Measurements from ENCODE around the gene ATP8A2. TPM values are rescaled to one million over a fixed set of nuclear protein-coding genes. Genes with fewer than 3 reads are reported as not detected.

Gene ATP8A2
- total and polyA plus RNA-seq, 4 donors, result 0.01 to 0.08 (median 0.05) TPM; not detected in 1

DNA sequence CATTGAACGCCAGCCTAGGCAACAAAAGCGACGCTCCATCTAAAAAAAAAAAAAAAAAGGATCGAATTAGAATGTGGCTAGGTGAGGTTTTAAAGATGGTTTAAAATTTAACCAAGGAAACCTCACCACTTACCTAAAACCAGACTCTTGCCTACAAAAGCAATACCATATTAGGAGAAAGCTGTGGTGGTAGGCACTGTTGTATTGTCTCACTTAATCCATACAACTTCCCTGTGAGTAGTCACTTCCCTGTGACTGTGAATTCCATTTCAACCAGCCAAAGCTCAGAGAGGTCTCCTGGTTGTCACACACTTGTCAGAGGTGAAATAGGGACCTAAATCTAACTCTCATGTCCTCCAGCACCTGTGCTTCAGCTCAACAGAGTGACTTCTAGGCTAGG lies 664.6 kb downstream of the ATP8A2 start:
- Histone ChIP-seq H3K9ac (ENCODE audit: low read depth in 1 of 2, low read length in 2 of 2) (no peak overlapping the region), H3K27ac (ENCODE audit: low read depth in 1 of 2, low read length in 2 of 2) (no peak overlapping the region), H3K36me3 (ENCODE audit: control insufficient read depth in 4 of 4, insufficient read depth in 3 of 4, low read depth in 1 of 4, low read length in 3 of 4) (no peaks in the 10 kb centered on the region), H3K9me3 (ENCODE audit: control insufficient read depth in 4 of 4, low read length in 3 of 4) (no peaks in the 10 kb centered on the region), H3K4me3 (ENCODE audit: low read depth in 1 of 3, low read length in 3 of 3) (no peak overlapping the region), H3K4me1 (ENCODE audit: control insufficient read depth in 4 of 4, insufficient read depth in 4 of 4, low read length in 3 of 4) (no peaks in the 10 kb centered on the region), H3K27me3 (ENCODE audit: control insufficient read depth in 4 of 4, insufficient read depth in 4 of 4, low read length in 3 of 4) (peaks cover 0 to 2% (median 0%) of the 10 kb centered on the region in 4 donors)
- WGBS, result 75% methylated on average over 4 of the region's 4 CpGs
- DNase-seq (ENCODE audit: low spot score), result no peak
- TF ChIP-seq, protein P1, sequence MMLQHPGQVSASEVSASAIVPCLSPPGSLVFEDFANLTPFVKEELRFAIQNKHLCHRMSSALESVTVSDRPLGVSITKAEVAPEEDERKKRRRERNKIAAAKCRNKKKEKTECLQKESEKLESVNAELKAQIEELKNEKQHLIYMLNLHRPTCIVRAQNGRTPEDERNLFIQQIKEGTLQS (IDR thresholded peaks at IDR 0.05), result no peak
- TF ChIP-seq FOXA2 (IDR thresholded peaks at IDR 0.05) (no peak), GABPA (IDR thresholded peaks at IDR 0.05 in 1 of 2, conservative IDR thresholded peaks at IDR 0.05 in 1 of 2) (no peak), EGR1 (IDR thresholded peaks at IDR 0.05; ENCODE audit: low read depth in 2 of 2) (no peak), JUND (IDR thresholded peaks at IDR 0.05) (no peak)
- TF ChIP-seq, protein P2, sequence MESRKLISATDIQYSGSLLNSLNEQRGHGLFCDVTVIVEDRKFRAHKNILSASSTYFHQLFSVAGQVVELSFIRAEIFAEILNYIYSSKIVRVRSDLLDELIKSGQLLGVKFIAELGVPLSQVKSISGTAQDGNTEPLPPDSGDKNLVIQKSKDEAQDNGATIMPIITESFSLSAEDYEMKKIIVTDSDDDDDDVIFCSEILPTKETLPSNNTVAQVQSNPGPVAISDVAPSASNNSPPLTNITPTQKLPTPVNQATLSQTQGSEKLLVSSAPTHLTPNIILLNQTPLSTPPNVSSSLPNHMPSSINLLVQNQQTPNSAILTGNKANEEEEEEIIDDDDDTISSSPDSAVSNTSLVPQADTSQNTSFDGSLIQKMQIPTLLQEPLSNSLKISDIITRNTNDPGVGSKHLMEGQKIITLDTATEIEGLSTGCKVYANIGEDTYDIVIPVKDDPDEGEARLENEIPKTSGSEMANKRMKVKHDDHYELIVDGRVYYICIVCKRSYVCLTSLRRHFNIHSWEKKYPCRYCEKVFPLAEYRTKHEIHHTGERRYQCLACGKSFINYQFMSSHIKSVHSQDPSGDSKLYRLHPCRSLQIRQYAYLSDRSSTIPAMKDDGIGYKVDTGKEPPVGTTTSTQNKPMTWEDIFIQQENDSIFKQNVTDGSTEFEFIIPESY (IDR thresholded peaks at IDR 0.05), result no peak
- TF ChIP-seq, protein P3, sequence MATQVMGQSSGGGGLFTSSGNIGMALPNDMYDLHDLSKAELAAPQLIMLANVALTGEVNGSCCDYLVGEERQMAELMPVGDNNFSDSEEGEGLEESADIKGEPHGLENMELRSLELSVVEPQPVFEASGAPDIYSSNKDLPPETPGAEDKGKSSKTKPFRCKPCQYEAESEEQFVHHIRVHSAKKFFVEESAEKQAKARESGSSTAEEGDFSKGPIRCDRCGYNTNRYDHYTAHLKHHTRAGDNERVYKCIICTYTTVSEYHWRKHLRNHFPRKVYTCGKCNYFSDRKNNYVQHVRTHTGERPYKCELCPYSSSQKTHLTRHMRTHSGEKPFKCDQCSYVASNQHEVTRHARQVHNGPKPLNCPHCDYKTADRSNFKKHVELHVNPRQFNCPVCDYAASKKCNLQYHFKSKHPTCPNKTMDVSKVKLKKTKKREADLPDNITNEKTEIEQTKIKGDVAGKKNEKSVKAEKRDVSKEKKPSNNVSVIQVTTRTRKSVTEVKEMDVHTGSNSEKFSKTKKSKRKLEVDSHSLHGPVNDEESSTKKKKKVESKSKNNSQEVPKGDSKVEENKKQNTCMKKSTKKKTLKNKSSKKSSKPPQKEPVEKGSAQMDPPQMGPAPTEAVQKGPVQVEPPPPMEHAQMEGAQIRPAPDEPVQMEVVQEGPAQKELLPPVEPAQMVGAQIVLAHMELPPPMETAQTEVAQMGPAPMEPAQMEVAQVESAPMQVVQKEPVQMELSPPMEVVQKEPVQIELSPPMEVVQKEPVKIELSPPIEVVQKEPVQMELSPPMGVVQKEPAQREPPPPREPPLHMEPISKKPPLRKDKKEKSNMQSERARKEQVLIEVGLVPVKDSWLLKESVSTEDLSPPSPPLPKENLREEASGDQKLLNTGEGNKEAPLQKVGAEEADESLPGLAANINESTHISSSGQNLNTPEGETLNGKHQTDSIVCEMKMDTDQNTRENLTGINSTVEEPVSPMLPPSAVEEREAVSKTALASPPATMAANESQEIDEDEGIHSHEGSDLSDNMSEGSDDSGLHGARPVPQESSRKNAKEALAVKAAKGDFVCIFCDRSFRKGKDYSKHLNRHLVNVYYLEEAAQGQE (IDR thresholded peaks at IDR 0.05), result no peak

DNA sequence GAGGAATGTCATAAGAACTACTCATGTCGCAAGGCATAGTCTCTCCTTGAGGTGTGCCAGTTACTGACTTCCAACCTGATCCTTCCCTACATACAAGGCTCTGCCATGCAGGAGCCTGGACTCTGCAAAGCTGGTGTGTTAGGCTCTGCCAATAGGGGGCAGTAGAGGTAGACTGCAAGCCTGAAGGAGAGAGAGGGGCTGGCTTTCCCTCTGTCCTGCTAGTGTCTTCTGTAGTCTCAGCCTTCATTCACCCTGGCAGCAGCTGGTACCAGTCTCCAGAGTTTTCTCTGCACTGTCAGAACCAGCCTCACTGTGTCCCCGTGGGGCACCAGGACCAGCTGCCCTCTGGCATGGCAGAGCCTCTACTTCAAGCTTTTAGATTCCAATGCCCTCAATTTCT lies 665.5 kb downstream of the ATP8A2 start:
- Histone ChIP-seq H3K36me3 (ENCODE audit: control insufficient read depth in 4 of 4, insufficient read depth in 3 of 4, low read depth in 1 of 4, low read length in 3 of 4) (no peaks in the 10 kb centered on the region), H3K27me3 (ENCODE audit: control insufficient read depth in 4 of 4, insufficient read depth in 4 of 4, low read length in 3 of 4) (peaks cover 0 to 2% (median 0%) of the 10 kb centered on the region in 4 donors), H3K4me3 (ENCODE audit: low read depth in 1 of 3, low read length in 3 of 3) (no peak overlapping the region), H3K27ac (ENCODE audit: low read depth in 1 of 2, low read length in 2 of 2) (no peak overlapping the region), H3K9me3 (ENCODE audit: control insufficient read depth in 4 of 4, low read length in 3 of 4) (no peaks in the 10 kb centered on the region), H3K4me1 (ENCODE audit: control insufficient read depth in 4 of 4, insufficient read depth in 4 of 4, low read length in 3 of 4) (no peaks in the 10 kb centered on the region), H3K9ac (ENCODE audit: low read depth in 1 of 2, low read length in 2 of 2) (no peak overlapping the region)
- TF ChIP-seq GABPA (IDR thresholded peaks at IDR 0.05 in 1 of 2, conservative IDR thresholded peaks at IDR 0.05 in 1 of 2), result no peak
- 41% methylated on average over 2 of the region's 2 CpGs for WGBS
- DNase-seq (ENCODE audit: low spot score), result no peak

DNA sequence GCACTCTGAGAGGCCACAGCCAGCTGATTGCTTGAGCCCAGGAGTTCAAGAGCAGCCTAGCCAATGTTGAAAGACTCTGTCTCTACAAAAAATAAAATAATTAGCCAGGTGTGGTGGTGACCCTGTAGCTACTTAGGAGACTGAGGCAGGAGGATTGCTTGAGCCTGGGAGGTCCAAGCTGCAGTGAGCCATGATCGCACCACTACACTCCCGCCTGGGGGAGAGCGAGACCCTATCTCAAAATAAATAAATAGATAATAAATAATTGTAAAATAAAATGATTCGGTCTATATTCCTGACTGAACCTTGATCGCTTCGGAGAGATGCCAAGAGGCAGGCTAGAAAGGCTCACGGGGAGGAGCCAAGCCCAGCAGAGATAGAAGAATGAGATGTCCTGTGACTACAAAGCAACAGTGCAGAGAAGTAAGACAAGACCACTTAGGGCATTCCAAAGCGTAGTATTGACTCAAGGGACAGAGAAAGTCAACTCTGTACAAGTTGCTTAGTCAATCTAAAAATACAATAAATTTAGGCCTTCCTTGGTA lies 667.2 kb downstream of the ATP8A2 start:
- H3K36me3 ChIP-seq (ENCODE audit: control insufficient read depth in 4 of 4, insufficient read depth in 3 of 4, low read depth in 1 of 4, low read length in 3 of 4), result no peaks in the 10 kb centered on the region
- DNase-seq (ENCODE audit: low spot score), result no peak
- no peaks in the 10 kb centered on the region for H3K9me3 ChIP-seq (ENCODE audit: control insufficient read depth in 4 of 4, low read length in 3 of 4)
- H3K27ac ChIP-seq (ENCODE audit: low read depth in 1 of 2, low read length in 2 of 2), result no peak overlapping the region
- TF ChIP-seq, protein P4, sequence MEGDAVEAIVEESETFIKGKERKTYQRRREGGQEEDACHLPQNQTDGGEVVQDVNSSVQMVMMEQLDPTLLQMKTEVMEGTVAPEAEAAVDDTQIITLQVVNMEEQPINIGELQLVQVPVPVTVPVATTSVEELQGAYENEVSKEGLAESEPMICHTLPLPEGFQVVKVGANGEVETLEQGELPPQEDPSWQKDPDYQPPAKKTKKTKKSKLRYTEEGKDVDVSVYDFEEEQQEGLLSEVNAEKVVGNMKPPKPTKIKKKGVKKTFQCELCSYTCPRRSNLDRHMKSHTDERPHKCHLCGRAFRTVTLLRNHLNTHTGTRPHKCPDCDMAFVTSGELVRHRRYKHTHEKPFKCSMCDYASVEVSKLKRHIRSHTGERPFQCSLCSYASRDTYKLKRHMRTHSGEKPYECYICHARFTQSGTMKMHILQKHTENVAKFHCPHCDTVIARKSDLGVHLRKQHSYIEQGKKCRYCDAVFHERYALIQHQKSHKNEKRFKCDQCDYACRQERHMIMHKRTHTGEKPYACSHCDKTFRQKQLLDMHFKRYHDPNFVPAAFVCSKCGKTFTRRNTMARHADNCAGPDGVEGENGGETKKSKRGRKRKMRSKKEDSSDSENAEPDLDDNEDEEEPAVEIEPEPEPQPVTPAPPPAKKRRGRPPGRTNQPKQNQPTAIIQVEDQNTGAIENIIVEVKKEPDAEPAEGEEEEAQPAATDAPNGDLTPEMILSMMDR (IDR thresholded peaks at IDR 0.05; ENCODE audit: low read depth, low read length, missing input control), result no peak
- TF ChIP-seq, protein P5, sequence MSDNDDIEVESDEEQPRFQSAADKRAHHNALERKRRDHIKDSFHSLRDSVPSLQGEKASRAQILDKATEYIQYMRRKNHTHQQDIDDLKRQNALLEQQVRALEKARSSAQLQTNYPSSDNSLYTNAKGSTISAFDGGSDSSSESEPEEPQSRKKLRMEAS (IDR thresholded peaks at IDR 0.05), result no peak
- no peak for TF ChIP-seq GABPA (IDR thresholded peaks at IDR 0.05 in 1 of 2, conservative IDR thresholded peaks at IDR 0.05 in 1 of 2)
- TF ChIP-seq, protein P3 (IDR thresholded peaks at IDR 0.05), result no peak
- no peak for TF ChIP-seq HNF4A (conservative IDR thresholded peaks at IDR 0.05)
- TF ChIP-seq JUND (IDR thresholded peaks at IDR 0.05), result no peak
- no peak for TF ChIP-seq YY1 (IDR thresholded peaks at IDR 0.05)
- no peak for TF ChIP-seq RAD21 (IDR thresholded peaks at IDR 0.05)
- peaks cover 0 to 9% (median 0%) of the 10 kb centered on the region in 4 donors for H3K27me3 ChIP-seq (ENCODE audit: control insufficient read depth in 4 of 4, insufficient read depth in 4 of 4, low read length in 3 of 4)
- H3K9ac ChIP-seq (ENCODE audit: low read depth in 1 of 2, low read length in 2 of 2), result no peak overlapping the region
- 84% methylated on average over 8 of the region's 8 CpGs for WGBS
- H3K4me1 ChIP-seq (ENCODE audit: control insufficient read depth in 4 of 4, insufficient read depth in 4 of 4, low read length in 3 of 4), result no peaks in the 10 kb centered on the region
- H3K4me3 ChIP-seq (ENCODE audit: low read depth in 1 of 3, low read length in 3 of 3), result no peak overlapping the region

Data from liver (tissue), 9 donors.